Glutamatergic neuron (in vitro differentiated cells): ENCODE measurements around the gene THAP11. TPM values are rescaled to one million over a fixed set of nuclear protein-coding genes. Genes with fewer than 3 reads are reported as not detected.
A peak's percentile ranks its signal among the peaks of the same experiment; 100 is the strongest.

Experiments
- DNase-seq: peaks from one replicate; pipeline ENCODE4 v3.0.0; 2022
- H3K27ac Mint-ChIP-seq: one replicate; pipeline ENCODE4 v1.8.0; 2020; ENCODE audit warnings: mild to moderate bottlenecking, mixed read lengths, inconsistent platforms; ENCODE audit not compliant: unreplicated experiment
- H3K27me3 Mint-ChIP-seq: one replicate; pipeline ENCODE4 v1.8.0; 2020; ENCODE audit warnings: mild to moderate bottlenecking, moderate library complexity, mixed read lengths, inconsistent platforms; ENCODE audit not compliant: unreplicated experiment
- H3K36me3 Mint-ChIP-seq: one replicate; pipeline ENCODE4 v1.8.0; 2020; ENCODE audit warnings: mild to moderate bottlenecking, mixed read lengths, inconsistent platforms; ENCODE audit not compliant: unreplicated experiment
- H3K4me1 Mint-ChIP-seq: one replicate; pipeline ENCODE4 v1.8.0; 2020; ENCODE audit warnings: mild to moderate bottlenecking, low read depth, mixed read lengths, inconsistent platforms; ENCODE audit not compliant: unreplicated experiment
- H3K4me3 Mint-ChIP-seq: one replicate; pipeline ENCODE4 v1.8.0; 2020; ENCODE audit warnings: mild to moderate bottlenecking, mixed read lengths, inconsistent platforms; ENCODE audit not compliant: unreplicated experiment
- H3K9me3 Mint-ChIP-seq: one replicate; pipeline ENCODE4 v1.8.0; 2020; ENCODE audit warnings: mild to moderate bottlenecking, moderate library complexity, mixed read lengths, inconsistent platforms; ENCODE audit not compliant: unreplicated experiment
- total RNA-seq: library from RNA; stranded (reverse); fragmentation: NEBNext Ultra II Directional; extraction: Animal tissue kit (Norgen Biotek cat#: 25700); gene quantifications from one replicate; pipeline ENCODE4 v1.2.1, GENCODE V29; 2021; ENCODE audit not compliant: unreplicated experiment
- TF ChIP-seq, protein P1 (sequence below): fragments of 200-600 bp; sonication (generic); IDR thresholded peaks from one replicate; pipeline ENCODE4 v1.5.0; 2021; ENCODE audit not compliant: partially characterized antibody, unreplicated experiment

Gene THAP11
- total RNA-seq, 1 donor from 2014 or later: 23.1 TPM

DNA sequence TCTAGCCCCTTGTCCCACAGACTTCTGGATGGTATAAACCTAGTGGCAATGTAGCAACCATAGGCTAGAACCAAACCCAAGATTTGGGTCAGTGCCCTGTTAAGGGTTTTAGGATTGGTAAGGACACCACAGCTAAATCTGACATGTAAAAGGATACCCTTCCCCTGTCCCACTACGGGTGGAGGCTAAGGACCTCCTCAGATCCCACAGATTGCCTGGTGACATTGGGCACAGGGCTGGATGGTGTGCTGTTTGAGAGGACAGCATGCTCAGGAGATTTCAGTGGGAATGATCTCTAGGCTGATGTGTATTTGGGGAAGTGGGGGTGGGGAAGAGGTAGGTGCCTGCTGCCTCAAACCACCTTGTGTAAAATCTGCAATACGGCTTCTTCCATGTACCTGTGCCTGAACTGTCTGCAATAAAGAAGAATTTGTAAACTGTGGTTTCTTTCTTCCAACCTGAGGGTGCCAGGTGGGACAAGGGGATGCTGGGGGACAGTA lies 30.1 kb downstream of the THAP11 start:
- TF ChIP-seq, protein P1, sequence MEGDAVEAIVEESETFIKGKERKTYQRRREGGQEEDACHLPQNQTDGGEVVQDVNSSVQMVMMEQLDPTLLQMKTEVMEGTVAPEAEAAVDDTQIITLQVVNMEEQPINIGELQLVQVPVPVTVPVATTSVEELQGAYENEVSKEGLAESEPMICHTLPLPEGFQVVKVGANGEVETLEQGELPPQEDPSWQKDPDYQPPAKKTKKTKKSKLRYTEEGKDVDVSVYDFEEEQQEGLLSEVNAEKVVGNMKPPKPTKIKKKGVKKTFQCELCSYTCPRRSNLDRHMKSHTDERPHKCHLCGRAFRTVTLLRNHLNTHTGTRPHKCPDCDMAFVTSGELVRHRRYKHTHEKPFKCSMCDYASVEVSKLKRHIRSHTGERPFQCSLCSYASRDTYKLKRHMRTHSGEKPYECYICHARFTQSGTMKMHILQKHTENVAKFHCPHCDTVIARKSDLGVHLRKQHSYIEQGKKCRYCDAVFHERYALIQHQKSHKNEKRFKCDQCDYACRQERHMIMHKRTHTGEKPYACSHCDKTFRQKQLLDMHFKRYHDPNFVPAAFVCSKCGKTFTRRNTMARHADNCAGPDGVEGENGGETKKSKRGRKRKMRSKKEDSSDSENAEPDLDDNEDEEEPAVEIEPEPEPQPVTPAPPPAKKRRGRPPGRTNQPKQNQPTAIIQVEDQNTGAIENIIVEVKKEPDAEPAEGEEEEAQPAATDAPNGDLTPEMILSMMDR: no peak

DNA sequence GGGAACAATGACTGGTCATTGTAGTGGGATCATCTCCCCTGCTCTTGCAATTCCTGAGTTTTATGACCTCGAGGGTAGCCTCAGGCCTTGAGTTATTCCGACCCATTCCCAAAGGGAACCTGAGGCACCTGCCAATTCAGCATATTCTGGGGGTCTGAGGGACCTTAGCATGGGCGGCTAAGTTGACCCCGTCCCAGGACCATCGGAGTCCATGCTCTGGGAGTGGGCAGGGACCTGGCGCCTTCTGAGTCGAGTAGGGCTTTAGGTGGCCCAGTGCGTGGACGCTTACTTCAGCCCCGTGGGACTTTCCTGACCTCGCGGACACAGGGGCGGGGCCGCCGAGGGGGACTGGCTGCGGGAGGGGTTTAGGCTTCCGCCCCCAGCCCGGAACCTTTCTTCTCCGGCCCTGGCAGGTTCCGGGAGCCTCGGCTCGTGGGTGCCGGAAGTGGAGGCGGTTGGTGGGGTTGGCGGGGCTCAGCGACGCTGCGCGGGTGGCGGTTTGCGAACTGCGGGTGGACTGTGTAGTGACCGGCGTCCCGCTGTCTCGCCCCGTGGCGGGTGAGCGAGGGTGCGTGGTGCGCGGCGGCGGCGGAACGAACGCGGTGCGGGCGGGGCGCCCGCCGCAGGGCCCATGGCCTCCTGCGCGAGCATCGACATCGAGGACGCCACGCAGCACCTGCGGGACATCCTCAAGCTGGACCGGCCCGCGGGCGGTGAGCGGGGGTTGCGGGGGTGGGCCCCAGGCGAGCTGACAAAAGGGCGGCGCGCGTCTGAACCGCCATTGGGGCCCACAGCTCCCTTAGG lies 30.7 kb downstream of the THAP11 start, which contains the start of gene EDC4:
EDC4 (plus strand) TSS at position 422 of the 804 bp plus-strand sequence; CDS start at position 632, 210 bp downstream.
- Mint-ChIP-seq H3K27me3 (peaks cover 3% of the 10 kb centered on the region), H3K9me3 (peaks cover 10% of the 10 kb centered on the region), H3K4me3 (peak within 1 kb of the TSS; percentile 94), H3K4me1 (peaks cover 14% of the 10 kb centered on the region), H3K36me3 (no peaks in the 10 kb centered on the region), H3K27ac (peak within 1 kb of the TSS; percentile 91)
- TF ChIP-seq, protein P1: no peak
- DNase-seq: peak; percentile 88

More for the DNA sequence above, 30.1 kb downstream of the THAP11 start:
- peaks cover 14% of the 10 kb centered on the region for H3K4me1 Mint-ChIP-seq
- H3K36me3 Mint-ChIP-seq: no peaks in the 10 kb centered on the region
- H3K27ac Mint-ChIP-seq: peak overlapping the region; percentile 56
- peak overlapping the region; percentile 55 for H3K4me3 Mint-ChIP-seq
- H3K27me3 Mint-ChIP-seq: no peaks in the 10 kb centered on the region
- peaks cover 10% of the 10 kb centered on the region for H3K9me3 Mint-ChIP-seq
- DNase-seq: no peak

DNA sequence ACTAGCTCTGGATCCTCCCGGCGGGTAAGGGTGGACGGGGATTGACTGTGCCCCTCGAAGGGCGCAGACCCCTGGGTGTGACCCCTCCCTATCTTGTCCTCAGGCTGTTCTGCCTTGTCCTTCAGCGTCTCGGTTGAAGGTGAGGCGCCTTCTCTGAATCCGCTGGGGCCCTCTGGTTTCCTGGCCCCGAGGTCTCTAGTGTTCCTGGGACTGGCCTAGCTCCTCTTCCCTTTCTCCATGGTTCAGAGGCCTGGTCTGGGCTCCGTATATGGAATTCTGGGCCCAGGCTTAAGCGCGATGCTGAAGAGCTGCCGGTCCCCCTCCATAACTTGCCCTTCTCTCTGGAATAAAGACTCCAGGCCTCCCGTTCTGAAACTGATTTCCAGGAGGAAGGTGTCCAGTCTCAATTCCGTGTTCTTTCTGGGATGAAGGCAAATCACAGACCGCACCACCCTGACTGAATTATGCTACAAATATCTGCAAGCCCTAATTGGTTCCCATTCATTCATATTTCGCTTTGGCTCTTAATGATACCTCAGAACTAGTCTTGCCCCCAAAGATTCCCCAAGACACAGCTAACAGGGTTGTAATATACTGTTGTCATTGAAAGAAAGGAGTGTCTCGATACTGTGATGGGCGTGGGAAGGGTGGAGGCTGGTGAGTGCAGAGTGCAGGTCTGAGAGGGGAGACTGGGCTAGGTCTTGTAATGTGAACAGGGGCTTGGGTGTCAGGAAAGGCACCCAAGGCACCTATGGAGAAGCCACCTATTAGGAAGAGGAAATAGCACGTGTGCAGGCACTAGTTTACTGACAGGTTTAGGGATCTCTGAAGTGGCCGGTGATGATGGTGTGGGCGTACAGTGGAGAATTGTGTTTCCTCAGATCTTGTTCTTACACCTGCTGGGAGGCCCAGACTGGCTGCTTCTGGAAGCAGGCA lies 31.6 kb downstream of the THAP11 start:
- peaks cover 14% of the 10 kb centered on the region for H3K4me1 Mint-ChIP-seq
- H3K27ac Mint-ChIP-seq: peak overlapping the region; percentile 91
- H3K9me3 Mint-ChIP-seq: peaks cover 10% of the 10 kb centered on the region
- H3K36me3 Mint-ChIP-seq: no peaks in the 10 kb centered on the region
- H3K27me3 Mint-ChIP-seq: peaks cover 3% of the 10 kb centered on the region
- H3K4me3 Mint-ChIP-seq: peak overlapping the region; percentile 94
- TF ChIP-seq, protein P1: no peak
- DNase-seq: no peak

DNA sequence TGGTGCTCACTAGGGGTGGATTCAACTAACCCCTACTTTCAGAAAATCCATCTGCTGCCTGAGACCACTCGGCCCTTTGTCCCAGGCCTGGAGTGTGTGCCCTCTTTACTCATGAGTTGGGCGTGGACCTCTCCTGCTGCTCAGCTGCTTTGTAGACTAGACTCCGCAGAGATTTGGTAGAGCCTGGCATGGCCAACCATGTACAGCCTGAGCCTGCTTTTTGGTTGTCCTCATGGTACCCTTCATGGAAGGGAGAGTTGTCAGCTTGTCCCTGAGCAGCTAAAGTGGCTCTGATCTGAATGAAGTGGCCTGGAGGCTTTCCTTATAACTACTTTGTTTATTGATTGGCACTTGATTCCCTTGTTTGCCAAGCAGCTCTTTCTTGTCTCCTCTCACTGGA lies 32.3 kb downstream of the THAP11 start:
- Mint-ChIP-seq H3K36me3 (no peaks in the 10 kb centered on the region), H3K27ac (peak overlapping the region; percentile 91), H3K9me3 (peaks cover 12% of the 10 kb centered on the region), H3K4me3 (peak overlapping the region; percentile 94), H3K4me1 (peaks cover 14% of the 10 kb centered on the region), H3K27me3 (peaks cover 3% of the 10 kb centered on the region)
- TF ChIP-seq, protein P1: no peak
- DNase-seq: no peak
